ENCODE results near the gene SKI. TPM values are rescaled to one million over a fixed set of nuclear protein-coding genes. Genes with fewer than 3 reads are reported as not detected.
A peak's percentile ranks its signal among the peaks of the same experiment; 100 is the strongest.

The SKI gene
- total and polyA plus RNA-seq, 9 of the 15 experiments (the other 6 are each of a cell fraction or from before 2014, with no cell fraction given): 0.10 to 60.5 (median 4.6) TPM

DNA sequence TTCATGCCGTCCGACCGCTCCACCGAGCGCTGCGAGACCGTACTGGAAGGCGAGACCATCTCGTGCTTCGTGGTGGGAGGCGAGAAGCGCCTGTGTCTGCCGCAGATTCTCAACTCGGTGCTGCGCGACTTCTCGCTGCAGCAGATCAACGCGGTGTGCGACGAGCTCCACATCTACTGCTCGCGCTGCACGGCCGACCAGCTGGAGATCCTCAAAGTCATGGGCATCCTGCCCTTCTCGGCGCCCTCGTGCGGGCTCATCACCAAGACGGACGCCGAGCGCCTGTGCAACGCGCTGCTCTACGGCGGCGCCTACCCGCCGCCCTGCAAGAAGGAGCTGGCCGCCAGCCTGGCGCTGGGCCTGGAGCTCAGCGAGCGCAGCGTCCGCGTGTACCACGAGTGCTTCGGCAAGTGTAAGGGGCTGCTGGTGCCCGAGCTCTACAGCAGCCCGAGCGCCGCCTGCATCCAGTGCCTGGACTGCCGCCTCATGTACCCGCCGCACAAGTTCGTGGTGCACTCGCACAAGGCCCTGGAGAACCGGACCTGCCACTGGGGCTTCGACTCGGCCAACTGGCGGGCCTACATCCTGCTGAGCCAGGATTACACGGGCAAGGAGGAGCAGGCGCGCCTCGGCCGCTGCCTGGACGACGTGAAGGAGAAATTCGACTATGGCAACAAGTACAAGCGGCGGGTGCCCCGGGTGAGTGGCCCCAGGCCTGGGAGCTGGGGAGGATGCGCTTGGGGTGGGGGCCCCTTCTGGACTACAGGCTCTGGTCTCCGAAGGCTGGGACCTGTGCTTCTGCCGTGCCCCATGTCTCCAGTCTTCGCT, 1.1 kb downstream of the SKI start (continued):
- TF ChIP-seq POLR2A (conservative IDR thresholded peaks at IDR 0.05) (no peak), SP1 (CRISPR knock-in tag; IDR thresholded peaks at IDR 0.05) (peak; percentile 51; the same call in 1 of the 2 replicates), ELF1 (tag; IDR thresholded peaks at IDR 0.05) (no peak), NKRF (IDR thresholded peaks at IDR 0.05; ENCODE audit: borderline replicate concordance) (peak; percentile 26; the same call in 1 of the 2 replicates), EHMT2 (IDR thresholded peaks at IDR 0.05) (no peak), FOXK2 (conservative IDR thresholded peaks at IDR 0.05 in 1 of 2, IDR thresholded peaks at IDR 0.05 in 1 of 2; ENCODE audit: low read depth in 2 of 2) (no peak), RNF2 (IDR thresholded peaks at IDR 0.05) (0 out of 2 replicates have a peak, but pooled peaks have one; percentile 39), ZNF41 (CRISPR knock-in tag; conservative IDR thresholded peaks at IDR 0.05) (no peak), TAF15 (IDR thresholded peaks at IDR 0.05; ENCODE audit: low read depth, low read length) (no peak), KDM5B (IDR thresholded peaks at IDR 0.05; ENCODE audit: insufficient replicate concordance, low read depth, low read length) (peak; percentile 51), JUN (IDR thresholded peaks at IDR 0.05; ENCODE audit: borderline replicate concordance, low read depth, low read length) (no peak), JUN (CRISPR knock-in tag; IDR thresholded peaks at IDR 0.05; ENCODE audit: borderline replicate concordance) (no peak), RBFOX2 (IDR thresholded peaks at IDR 0.05; ENCODE audit: low read depth, low read length) (peak; percentile 59), FOSL1 (tag; conservative IDR thresholded peaks at IDR 0.05) (no peak), CBX5 (IDR thresholded peaks at IDR 0.05; ENCODE audit: borderline replicate concordance, low read depth) (no peak), ZBTB8A (IDR thresholded peaks at IDR 0.05; ENCODE audit: partially characterized antibody) (no peak)
- TF ChIP-seq, protein P1, sequence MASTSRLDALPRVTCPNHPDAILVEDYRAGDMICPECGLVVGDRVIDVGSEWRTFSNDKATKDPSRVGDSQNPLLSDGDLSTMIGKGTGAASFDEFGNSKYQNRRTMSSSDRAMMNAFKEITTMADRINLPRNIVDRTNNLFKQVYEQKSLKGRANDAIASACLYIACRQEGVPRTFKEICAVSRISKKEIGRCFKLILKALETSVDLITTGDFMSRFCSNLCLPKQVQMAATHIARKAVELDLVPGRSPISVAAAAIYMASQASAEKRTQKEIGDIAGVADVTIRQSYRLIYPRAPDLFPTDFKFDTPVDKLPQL (IDR thresholded peaks at IDR 0.05; ENCODE audit: extremely low read depth, insufficient read length): no peak
- TF ChIP-seq, protein P2, sequence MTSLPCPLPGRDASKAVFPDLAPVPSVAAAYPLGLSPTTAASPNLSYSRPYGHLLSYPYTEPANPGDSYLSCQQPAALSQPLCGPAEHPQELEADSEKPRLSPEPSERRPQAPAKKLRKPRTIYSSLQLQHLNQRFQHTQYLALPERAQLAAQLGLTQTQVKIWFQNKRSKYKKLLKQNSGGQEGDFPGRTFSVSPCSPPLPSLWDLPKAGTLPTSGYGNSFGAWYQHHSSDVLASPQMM (CRISPR knock-in tag; IDR thresholded peaks at IDR 0.05): no peak

All from K562 (cell line).